Measurements from ENCODE around the gene OBI1.

The OBI1 gene

GRCh38 chr13:78586706-78587105, 72.2 kb downstream of the OBI1 start:
- peak; percentile 55 for DNase-seq

- no peak for DNase-seq
Observed at GRCh38 chr13:78576261-78576660, 82.7 kb downstream of the OBI1 start.

GRCh38 chr13:78572459-78572858, 86.5 kb downstream of the OBI1 start:
- no peak for DNase-seq

- DNase-seq, result no peak
Observed at GRCh38 chr13:78569029-78569428, 89.9 kb downstream of the OBI1 start.

GRCh38 chr13:78566631-78567030, 92.3 kb downstream of the OBI1 start:
- no peak for DNase-seq

Measured in hematopoietic multipotent progenitor cell treated with erythropoietin and hydrocortisone succinate and interleukin-3 and kit ligand, for 6 days (in vitro differentiated cells).